ENCODE measurements around the gene ALDH1A2.

- TF ChIP-seq CTCF (IDR thresholded peaks at IDR 0.05) (no peak), POLR2A (IDR thresholded peaks at IDR 0.05) (no peak)
Measured at GRCh38 chr15:58057559-58057958, 8.0 kb downstream of the ALDH1A2 start.

Data from right lobe of liver (tissue), 4 donors.